CMK (cell line): ENCODE data around the gene PTTG1.

ENCODE experiments used
- DNase-seq: peaks from one replicate; pipeline ENCODE4 v3.0.0-alpha.2; 2010; ENCODE audit warnings: low read depth

Gene PTTG1

GRCh38 chr5:160472482-160472881 is 50.8 kb downstream of the PTTG1 start:
- DNase-seq, result no peak

DNA sequence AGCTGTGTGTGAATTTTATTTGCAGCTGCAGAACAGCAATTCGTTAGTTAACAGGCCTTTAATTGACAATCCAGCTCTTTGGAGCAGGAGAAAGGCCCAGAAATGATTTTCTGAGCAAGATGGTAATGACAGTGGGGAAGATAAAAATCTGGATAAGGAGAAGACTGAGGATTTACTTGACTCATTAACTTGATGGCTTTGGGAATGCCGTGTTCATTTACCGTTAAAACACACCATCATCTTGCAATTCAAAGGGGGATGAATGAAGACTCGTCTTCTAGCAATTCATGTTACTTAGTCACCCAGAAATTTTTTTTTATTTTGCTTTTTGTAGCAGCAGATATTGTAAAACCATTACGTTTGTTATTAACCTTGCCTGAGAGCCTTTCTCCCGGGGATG is 52.0 kb downstream of the PTTG1 start:
- DNase-seq, result no peak

DNA sequence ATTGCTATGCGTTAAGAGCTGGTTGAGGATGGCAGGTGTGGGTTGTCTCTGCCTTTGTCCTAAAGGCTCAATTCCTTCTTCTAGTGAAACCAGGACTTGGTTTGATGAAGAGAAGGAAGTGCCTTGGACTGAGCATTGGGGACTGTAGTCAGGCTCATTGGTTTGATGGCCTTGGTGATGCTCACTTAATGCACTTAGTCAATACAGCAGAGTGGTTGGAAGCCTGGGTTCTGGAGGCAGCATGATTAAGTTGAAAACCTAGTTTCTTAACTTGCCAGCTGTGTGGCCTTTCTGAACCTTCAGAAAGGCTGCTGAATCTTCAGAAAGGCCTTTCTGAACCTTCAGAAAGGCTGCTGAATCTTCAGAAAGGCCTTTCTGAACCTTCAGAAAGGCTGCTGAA is 52.4 kb downstream of the PTTG1 start:
- no peak for DNase-seq

- no peak for DNase-seq
Measured at GRCh38 chr5:160475864-160476438, 54.3 kb downstream of the PTTG1 start.

- DNase-seq, result no peak
Measured at GRCh38 chr5:160477266-160477970, 55.8 kb downstream of the PTTG1 start.

GRCh38 chr5:160478163-160478562 is 56.5 kb downstream of the PTTG1 start:
- DNase-seq, result no peak
